ENCODE results near the gene GSTO2. TPM values are rescaled to one million over a fixed set of nuclear protein-coding genes. Genes with fewer than 3 reads are reported as not detected.
A peak's percentile ranks its signal among the peaks of the same experiment; 100 is the strongest.
"Not testable (repeated sequence)": the region's sequence is repeated elsewhere in the genome, so short reads cannot be mapped to it uniquely, and the experiment has no call there.

The GSTO2 gene
- polyA plus RNA-seq (ENCODE audit: insufficient read length in 3 of 3), result 10 to 100 TPM; 26.0 to 32.1 (median 30.4) TPM

DNA sequence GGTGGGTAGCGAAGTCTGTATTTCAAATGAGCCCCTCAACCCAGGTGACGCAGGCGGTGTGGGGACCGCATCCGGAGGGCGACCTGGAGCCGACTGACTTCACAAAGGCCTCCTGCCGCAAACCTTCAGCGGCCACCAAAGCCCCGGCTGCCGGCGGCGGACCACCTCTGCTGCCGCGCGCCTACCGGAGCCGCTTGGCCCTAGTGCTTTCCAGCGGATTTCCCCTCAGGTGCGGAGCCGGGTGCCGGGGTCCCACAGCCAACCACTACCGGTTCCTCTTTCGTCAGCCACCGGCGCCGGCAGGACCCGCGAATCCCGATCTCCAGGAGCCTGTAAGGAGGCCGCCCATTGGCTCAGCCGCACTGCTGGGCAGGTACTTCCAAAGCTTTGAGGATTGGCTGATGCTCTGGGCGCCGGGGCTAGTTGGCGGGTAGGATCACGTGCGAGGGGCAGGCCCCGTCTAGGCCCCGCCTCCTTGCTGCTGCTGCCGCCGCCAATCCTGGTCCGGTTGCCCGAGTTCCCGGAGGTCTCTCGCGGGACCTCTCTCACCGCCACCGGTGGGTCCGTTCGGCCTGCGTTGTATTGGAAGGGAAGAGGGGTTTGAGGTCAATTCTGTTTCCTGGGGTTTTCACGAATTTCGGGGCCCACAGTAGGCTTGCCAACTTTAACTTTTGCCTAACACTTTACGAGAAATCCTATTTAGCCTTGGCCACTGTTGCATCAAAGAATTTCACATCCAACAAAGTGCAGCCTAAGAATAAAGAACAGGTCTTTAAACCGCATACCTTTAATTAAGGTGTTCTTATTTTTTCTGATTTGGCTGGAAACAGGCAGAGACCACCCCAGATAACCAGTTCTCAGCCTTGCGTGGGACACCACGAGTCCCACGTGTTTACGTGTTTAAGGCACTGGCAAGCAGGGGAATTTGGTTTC lies at the start of gene GSTO2:
Gene GSTO2, plus strand, starts transcription at position 472 of the 933 bp plus-strand sequence. CDS start 5,732 bp downstream, outside the sequence.
- peak; percentile 88 to 96 (median 93) for DNase-seq (ENCODE audit: low read depth in 3 of 3, low spot score in 2 of 3)

- no peak for DNase-seq (ENCODE audit: low read depth in 3 of 3, low spot score in 2 of 3)
Observed at GRCh38 chr10:104220522-104220921, 48.5 kb upstream of the GSTO2 start.

GRCh38 chr10:104223304-104223703 lies 45.7 kb upstream of the GSTO2 start:
- DNase-seq (ENCODE audit: low read depth in 3 of 3, low spot score in 2 of 3), result no peak

GRCh38 chr10:104230490-104230889 lies 38.5 kb upstream of the GSTO2 start:
- DNase-seq (ENCODE audit: low read depth in 3 of 3, low spot score in 2 of 3), result no peak

DNA sequence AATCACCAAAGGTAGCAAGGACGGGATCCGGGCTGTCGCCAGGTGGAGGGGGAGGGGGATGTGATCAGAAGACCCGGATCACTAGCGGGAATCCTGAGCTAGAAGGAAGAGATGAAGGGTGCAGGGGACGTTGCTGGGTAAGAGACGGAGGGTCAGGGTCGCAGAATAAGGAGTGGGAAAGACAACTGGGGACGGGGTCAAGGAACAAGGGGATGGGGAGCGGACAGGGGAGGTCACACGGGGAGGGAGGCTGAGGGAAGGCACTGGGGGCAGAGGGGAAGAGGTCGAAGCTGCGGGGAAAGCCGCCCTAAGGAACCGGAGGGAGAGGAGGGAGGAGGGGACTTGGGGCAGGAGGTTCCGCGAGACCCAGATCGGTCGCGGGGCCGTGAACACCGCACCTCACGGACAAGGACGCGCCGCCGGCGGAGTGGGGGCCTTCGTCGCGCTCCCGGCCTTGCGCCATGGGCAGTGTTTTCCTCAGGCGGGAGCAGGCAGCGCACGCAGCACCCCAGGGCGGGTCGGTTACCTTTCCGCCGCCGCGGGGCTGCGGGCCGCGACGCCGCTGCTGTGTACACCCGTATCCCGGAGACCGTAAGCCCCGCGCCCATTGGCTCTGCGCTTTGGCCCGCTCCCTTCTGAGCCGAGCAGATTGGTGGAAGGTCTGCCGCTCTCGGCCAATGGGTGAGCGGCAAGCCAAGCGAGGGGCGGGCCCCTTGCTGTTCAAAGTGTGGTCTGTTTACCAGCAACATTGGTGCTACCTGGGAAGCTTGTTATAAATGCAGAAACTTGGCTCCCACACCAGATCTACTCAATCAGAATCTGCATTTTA lies 37.0 kb upstream of the GSTO2 start, which contains the start of gene CFAP43:
Gene CFAP43, minus strand, starts transcription at position 581 of the 829 bp plus-strand sequence. Its CDS starts 118 bp downstream, at position 463.
- DNase-seq (ENCODE audit: low read depth in 3 of 3, low spot score in 2 of 3), result peak; percentile 89 to 95 (median 94)

GRCh38 chr10:104232613-104233102 lies 36.3 kb upstream of the GSTO2 start:
- DNase-seq (ENCODE audit: low read depth in 3 of 3, low spot score in 2 of 3), result no peak

DNA sequence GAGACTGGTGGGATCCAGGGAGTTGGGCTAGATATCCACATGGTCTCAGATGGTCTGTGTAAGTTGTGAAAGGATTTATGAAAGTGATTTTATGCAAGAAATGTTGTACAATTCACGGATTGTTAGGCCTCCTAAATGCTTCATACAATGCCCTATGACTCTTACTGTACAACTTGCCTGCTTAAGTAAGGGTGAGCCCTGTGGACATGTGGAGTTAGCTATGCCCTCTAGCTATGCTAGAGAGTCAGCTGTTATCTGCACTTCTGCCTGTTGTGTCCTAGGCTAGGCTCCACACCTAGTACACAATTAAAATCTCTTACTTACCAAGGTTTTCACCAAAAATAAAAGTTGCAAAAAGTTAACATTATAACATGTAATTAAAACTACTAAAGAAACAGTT lies 35.2 kb upstream of the GSTO2 start:
- DNase-seq (ENCODE audit: low read depth in 3 of 3, low spot score in 2 of 3), result no peak

DNA sequence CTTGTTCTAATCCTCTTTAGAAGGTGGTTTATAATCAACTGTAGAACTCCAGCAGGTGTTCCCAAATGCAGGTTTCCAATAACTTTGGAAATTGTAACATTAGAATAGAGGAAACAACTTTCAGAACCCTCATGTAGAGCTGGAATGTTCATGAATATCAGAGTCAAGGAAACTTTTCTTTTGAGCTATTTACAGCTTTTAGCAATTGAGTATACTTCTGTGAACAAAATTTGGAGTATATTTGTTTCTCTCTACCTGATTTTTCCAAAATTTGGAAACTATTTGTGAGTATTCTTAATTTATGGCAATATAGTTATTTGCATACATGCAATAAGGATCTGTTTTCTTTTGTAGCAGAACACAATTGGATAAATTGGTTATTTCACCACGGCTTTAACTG lies 34.0 kb upstream of the GSTO2 start:
- no peak for DNase-seq (ENCODE audit: low read depth in 3 of 3, low spot score in 2 of 3)

DNA sequence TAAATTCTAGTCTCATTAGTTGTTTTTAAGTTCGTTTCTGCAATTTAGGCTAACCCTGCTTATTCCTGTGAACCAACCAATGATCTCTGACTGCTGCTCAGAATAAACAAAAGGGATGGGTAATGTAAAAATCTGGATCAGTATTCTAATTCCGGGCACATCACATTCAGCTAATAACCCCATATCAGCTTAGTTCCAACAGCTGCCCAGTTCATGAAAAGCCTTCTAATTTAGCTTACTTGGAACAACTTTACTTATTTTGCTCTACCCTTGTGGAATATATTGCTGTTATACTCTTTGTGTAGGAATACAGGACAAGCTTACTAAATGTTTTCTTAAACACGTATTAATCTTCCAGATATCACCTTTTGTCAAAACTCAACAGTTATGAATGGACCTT lies 33.2 kb upstream of the GSTO2 start:
- DNase-seq (ENCODE audit: low read depth in 3 of 3, low spot score in 2 of 3), result no peak

- no peak for DNase-seq (ENCODE audit: low read depth in 3 of 3, low spot score in 2 of 3)
Observed at GRCh38 chr10:104240078-104240477, 28.9 kb upstream of the GSTO2 start.

- no peak for DNase-seq (ENCODE audit: low read depth in 3 of 3, low spot score in 2 of 3)
Observed at GRCh38 chr10:104242545-104242944, 26.4 kb upstream of the GSTO2 start.

GRCh38 chr10:104243009-104243408 lies 26.0 kb upstream of the GSTO2 start:
- not testable (repeated sequence) for DNase-seq (ENCODE audit: low read depth in 3 of 3, low spot score in 2 of 3)

DNA sequence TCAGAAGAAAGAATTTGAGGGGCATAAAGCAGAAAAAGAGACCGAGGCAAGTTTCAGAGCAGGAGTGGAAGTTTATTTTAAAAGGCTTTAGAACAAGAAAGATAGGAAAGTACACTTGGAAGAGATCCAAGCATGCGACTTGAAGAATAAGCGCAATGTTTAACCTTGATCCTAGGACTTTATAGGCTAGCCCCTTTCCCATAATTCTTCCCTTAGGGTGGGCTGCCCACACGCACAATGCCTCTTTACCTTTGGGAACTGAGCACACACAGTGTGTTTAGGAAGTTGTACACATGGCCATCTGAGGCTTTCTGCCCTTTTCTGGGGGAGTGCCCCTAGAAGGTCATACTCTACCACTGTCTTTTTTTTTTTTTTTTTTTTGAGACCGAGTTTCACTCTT lies 25.5 kb upstream of the GSTO2 start:
- DNase-seq (ENCODE audit: low read depth in 3 of 3, low spot score in 2 of 3), result no peak

GRCh38 chr10:104245066-104245632 lies 23.8 kb upstream of the GSTO2 start:
- no peak for DNase-seq (ENCODE audit: low read depth in 3 of 3, low spot score in 2 of 3)

DNA sequence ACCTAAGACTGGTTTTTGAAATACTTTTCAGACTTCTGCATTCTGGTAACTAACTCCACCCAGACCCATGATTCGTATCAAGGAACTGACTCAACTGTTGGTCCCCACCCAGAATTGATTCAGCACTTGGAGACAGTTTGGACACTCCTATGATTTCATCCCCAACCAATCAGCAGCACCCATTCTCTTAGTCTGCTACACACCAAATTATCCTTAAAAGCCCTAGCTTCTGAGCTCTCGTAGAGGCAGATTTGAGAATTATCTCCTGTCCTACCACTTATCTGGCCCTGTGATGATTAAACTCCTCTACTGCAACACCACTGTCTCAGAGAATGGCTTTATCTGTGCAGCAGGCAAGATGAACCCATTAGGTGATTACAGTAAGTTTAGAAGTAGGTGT lies 22.0 kb upstream of the GSTO2 start:
- DNase-seq (ENCODE audit: low read depth in 3 of 3, low spot score in 2 of 3), result no peak

DNA sequence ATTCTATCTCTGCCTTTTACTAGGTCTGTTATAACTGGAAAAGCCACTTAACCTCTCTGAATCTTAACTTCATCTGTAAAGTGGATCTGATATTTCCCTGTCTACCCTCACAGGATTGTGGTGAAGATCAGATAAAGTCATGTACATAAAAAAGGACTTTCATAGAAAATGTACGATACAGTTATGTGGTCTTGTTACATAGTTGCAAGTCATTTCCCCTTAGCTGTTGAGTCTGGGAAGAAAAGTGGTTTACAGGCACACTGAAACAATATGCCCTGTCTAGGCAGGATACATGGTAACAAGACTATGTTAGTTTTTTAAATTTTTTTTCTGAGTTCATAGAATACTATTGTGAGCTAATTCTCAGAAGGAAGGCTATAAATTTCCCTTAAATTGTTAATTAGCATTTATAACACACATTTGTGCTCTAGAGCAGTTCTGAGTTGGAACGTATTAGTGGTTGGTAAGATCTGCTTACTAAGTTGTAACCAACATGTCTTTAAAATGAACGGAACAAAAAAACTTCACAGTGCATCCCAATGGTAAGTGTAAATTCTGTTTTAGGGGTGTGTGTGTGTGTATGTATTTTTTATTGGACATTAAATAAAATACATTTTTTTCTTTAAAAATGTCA lies 21.4 kb upstream of the GSTO2 start:
- no peak for DNase-seq (ENCODE audit: low read depth in 3 of 3, low spot score in 2 of 3)

DNA sequence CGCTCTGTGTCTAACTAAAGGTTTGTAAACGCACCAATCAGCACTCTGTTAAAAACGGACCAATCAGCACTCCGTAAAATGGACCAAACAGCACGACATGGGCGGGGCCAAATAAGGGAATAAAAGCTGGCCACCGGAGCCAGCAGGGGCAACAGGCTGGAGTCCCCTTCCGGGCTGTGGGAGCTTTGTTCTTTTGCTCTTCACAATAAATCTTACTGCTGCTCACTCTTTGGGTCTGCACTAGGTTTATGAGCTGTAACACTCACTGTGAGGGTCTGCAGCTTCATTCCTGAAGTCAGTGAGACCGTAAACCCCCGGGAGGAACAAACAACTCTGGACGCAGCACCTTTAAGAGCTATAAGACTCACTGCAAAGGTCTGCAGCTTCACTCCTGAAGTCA lies 20.1 kb upstream of the GSTO2 start:
- DNase-seq (ENCODE audit: low read depth in 3 of 3, low spot score in 2 of 3), result not testable (repeated sequence)

GRCh38 chr10:104250371-104250770 lies 18.6 kb upstream of the GSTO2 start:
- no peak for DNase-seq (ENCODE audit: low read depth in 3 of 3, low spot score in 2 of 3)

DNA sequence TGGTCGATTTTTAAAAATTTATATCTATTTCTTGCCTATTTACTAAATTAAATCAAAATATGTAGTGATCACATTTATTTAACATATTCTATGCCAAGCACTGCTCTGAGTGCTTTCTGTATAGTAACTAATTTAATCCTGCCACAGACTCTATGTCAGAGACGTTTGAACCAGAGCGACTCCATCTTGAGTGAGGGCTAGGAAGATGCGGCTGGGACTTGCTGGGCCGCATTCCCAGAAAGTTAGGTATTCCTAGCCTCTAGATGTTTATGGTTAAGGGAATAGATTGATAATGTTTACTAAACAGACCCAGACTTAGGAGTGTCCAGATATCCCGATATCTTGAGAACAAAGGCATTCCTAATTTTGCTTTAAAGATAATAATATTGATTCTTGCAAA lies 17.5 kb upstream of the GSTO2 start:
- no peak for DNase-seq (ENCODE audit: low read depth in 3 of 3, low spot score in 2 of 3)

GRCh38 chr10:104252368-104252767 lies 16.6 kb upstream of the GSTO2 start:
- DNase-seq (ENCODE audit: low read depth in 3 of 3, low spot score in 2 of 3), result no peak

Data from right renal cortex interstitium (tissue), 3 donors.